Mesenchymal stem cell (in vitro differentiated cells and primary cell): ENCODE data around the gene BEAN1.

Experiments
- DNase-seq: peaks from one replicate; pipeline ENCODE4 v3.0.0-alpha.2; 2013
- H2AFZ ChIP-seq: one replicate; pipeline ENCODE4 v1.6.1; 2013; ENCODE audit warnings: low read depth, mild to moderate bottlenecking, control low read depth, inconsistent platforms, low read length, moderate library complexity
- H2AK5ac ChIP-seq: 2 replicates; pipeline ENCODE4 v1.6.1; 2013; ENCODE audit warnings: low read length, moderate library complexity, mild to moderate bottlenecking, inconsistent platforms; ENCODE audit not compliant: severe bottlenecking
- H2BK120ac ChIP-seq: one replicate; pipeline ENCODE4 v1.6.1; 2013; ENCODE audit warnings: low read depth, mild to moderate bottlenecking, inconsistent platforms, low read length, moderate library complexity
- H2BK12ac ChIP-seq, 2 experiments: one replicate each; pipeline ENCODE4 v1.6.1; 2013; ENCODE audit warnings: inconsistent platforms in 2 of 2, low read length in 2 of 2, mild to moderate bottlenecking in 2 of 2, moderate library complexity in 2 of 2, control low read depth in 1 of 2
- H2BK15ac ChIP-seq: one replicate; pipeline ENCODE4 v1.6.1; 2013; ENCODE audit warnings: mild to moderate bottlenecking, low read depth, inconsistent platforms; ENCODE audit not compliant: poor library complexity, severe bottlenecking
- H2BK5ac ChIP-seq: 2 replicates; pipeline ENCODE4 v1.6.1; 2013; ENCODE audit warnings: low read depth, mild to moderate bottlenecking, low read length, control low read depth, inconsistent platforms; ENCODE audit not compliant: poor library complexity, severe bottlenecking
- H3K14ac ChIP-seq, 2 experiments: one replicate each; pipeline ENCODE4 v1.6.1; 2013; ENCODE audit warnings: inconsistent platforms in 2 of 2, low read length in 2 of 2, control low read depth in 1 of 2, mild to moderate bottlenecking in 1 of 2, moderate library complexity in 1 of 2
- H3K18ac ChIP-seq, 2 experiments: one replicate each; pipeline ENCODE4 v1.6.1; 2013; ENCODE audit warnings: inconsistent platforms in 2 of 2, low read length in 2 of 2, control low read depth in 1 of 2, low read depth in 1 of 2, mild to moderate bottlenecking in 1 of 2
- H3K23ac ChIP-seq, 2 experiments: one replicate each; pipeline ENCODE4 v1.6.1; 2013; ENCODE audit warnings: inconsistent platforms in 2 of 2, low read length in 2 of 2, mild to moderate bottlenecking in 2 of 2, moderate library complexity in 2 of 2, control low read depth in 1 of 2
- H3K27ac ChIP-seq: 2 replicates; pipeline ENCODE4 v1.5.1; 2013; ENCODE audit warnings: mild to moderate bottlenecking, moderate library complexity, low read length, control low read depth, inconsistent platforms; ENCODE audit not compliant: poor library complexity, severe bottlenecking
- H3K27me3 ChIP-seq, 2 experiments: 2 replicates each; pipeline versions ENCODE4 v1.6.1 to v1.7.0; 2013; ENCODE audit warnings: low read length in 2 of 2, mild to moderate bottlenecking in 2 of 2, moderate library complexity in 2 of 2, control low read depth in 1 of 2, inconsistent platforms in 1 of 2; ENCODE audit not compliant: control insufficient read depth in 1 of 2, insufficient read depth in 1 of 2
- H3K36me3 ChIP-seq, 2 experiments: 2 replicates each; pipeline versions ENCODE4 v1.6.1 to v1.7.0; 2013; ENCODE audit warnings: low read length in 2 of 2, control low read depth in 1 of 2, inconsistent platforms in 1 of 2, low read depth in 1 of 2, mild to moderate bottlenecking in 1 of 2; ENCODE audit not compliant: insufficient read depth in 2 of 2, control insufficient read depth in 1 of 2
- H3K4ac ChIP-seq, 2 experiments: one replicate each; pipeline ENCODE4 v1.6.1; 2013; ENCODE audit warnings: inconsistent platforms in 2 of 2, low read length in 2 of 2, mild to moderate bottlenecking in 2 of 2, moderate library complexity in 2 of 2, control low read depth in 1 of 2, low read depth in 1 of 2
- H3K4me1 ChIP-seq: 2 replicates; pipeline ENCODE4 v1.6.1; 2013; ENCODE audit warnings: low read depth, low read length, control low read depth; ENCODE audit not compliant: control insufficient read depth, insufficient read depth
- H3K4me2 ChIP-seq: 2 replicates; pipeline ENCODE4 v1.6.1; 2013; ENCODE audit warnings: low read length, mild to moderate bottlenecking, inconsistent platforms; ENCODE audit not compliant: poor library complexity, severe bottlenecking
- H3K4me3 ChIP-seq, 2 experiments: 2 replicates each; pipeline versions ENCODE4 v1.5.1 to v1.7.0; 2013; ENCODE audit warnings: low read length in 2 of 2, mild to moderate bottlenecking in 2 of 2, control low read depth in 1 of 2, low read depth in 1 of 2; ENCODE audit not compliant: insufficient read depth in 1 of 2
- H3K79me1 ChIP-seq: replicated peaks from 2 replicates; pipeline ENCODE4 v1.6.1; 2013; ENCODE audit warnings: mild to moderate bottlenecking, control low read depth, low read length, inconsistent platforms; ENCODE audit not compliant: poor library complexity, severe bottlenecking
- H3K9ac ChIP-seq: 2 replicates; pipeline ENCODE4 v1.7.0; 2013; ENCODE audit warnings: mild to moderate bottlenecking, low read length, moderate library complexity
- H3K9me3 ChIP-seq: 2 replicates; pipeline ENCODE4 v1.7.0; 2013; ENCODE audit warnings: mild to moderate bottlenecking, low read length; ENCODE audit not compliant: control insufficient read depth
- H4K8ac ChIP-seq: one replicate; pipeline ENCODE4 v1.6.1; 2013; ENCODE audit warnings: inconsistent platforms, mild to moderate bottlenecking, low read length, moderate library complexity
- H4K91ac ChIP-seq: one replicate; pipeline ENCODE4 v1.6.1; 2013; ENCODE audit warnings: mild to moderate bottlenecking, low read length, inconsistent platforms
- WGBS: methylation state at CpG from one replicate; pipeline ENCODE4 v1.1.7; 2013; ENCODE audit warnings: mixed read lengths; 5-methylcytosine and 5-hydroxymethylcytosine counted together

The BEAN1 gene

GRCh38 chr16:66486773-66487579 is 59.9 kb downstream of the BEAN1 start:
- Histone ChIP-seq H2AFZ (peak overlapping the region; percentile 0), H3K23ac (no peak overlapping the region), H2AK5ac (peak overlapping the region; percentile 49), H3K4ac (peak overlapping the region in 1 of 2 experiments; percentile 6), H2BK120ac (no peak overlapping the region), H3K27ac (peak overlapping the region; percentile 73), H3K4me1 (peaks cover 36% of the 10 kb centered on the region), H3K4me3 (no peak overlapping the region), H3K36me3 (no peaks in the 10 kb centered on the region), H4K8ac (peak overlapping the region; percentile 21), H2BK12ac (peak overlapping the region in 1 of 2 experiments; percentile 16), H3K9ac (peak overlapping the region; percentile 57), H3K9me3 (no peaks in the 10 kb centered on the region), H3K4me2 (no peak overlapping the region), H3K14ac (no peak overlapping the region), H4K91ac (no peak overlapping the region), H2BK5ac (no peak overlapping the region), H2BK15ac (peak overlapping the region; percentile 31), H3K18ac (peak overlapping the region in 1 of 2 experiments; percentile 35), H3K27me3 (no peaks in the 10 kb centered on the region), H3K79me1 (no peaks in the 10 kb centered on the region)
- 96% methylated on average over 3 of the region's 3 CpGs for WGBS
- DNase-seq, result peak; percentile 59

GRCh38 chr16:66487580-66488275 is 60.6 kb downstream of the BEAN1 start:
- Histone ChIP-seq H4K8ac (peak overlapping the region; percentile 50), H3K4me1 (peaks cover 36% of the 10 kb centered on the region), H2BK120ac (no peak overlapping the region), H2AFZ (no peak overlapping the region), H4K91ac (no peak overlapping the region), H3K23ac (no peak overlapping the region), H3K27me3 (no peaks in the 10 kb centered on the region), H2BK5ac (no peak overlapping the region), H3K79me1 (no peaks in the 10 kb centered on the region), H3K4me3 (no peak overlapping the region), H3K36me3 (peaks cover 0 to under 1% of the 10 kb centered on the region in 2 experiments), H2AK5ac (peak overlapping the region; percentile 49), H2BK15ac (peak overlapping the region; percentile 28), H3K4me2 (no peak overlapping the region), H3K27ac (peak overlapping the region; percentile 73), H3K9me3 (no peaks in the 10 kb centered on the region), H3K14ac (peak overlapping the region in 1 of 2 experiments; percentile 59), H2BK12ac (peak overlapping the region in 1 of 2 experiments; percentile 18), H3K18ac (no peak overlapping the region), H3K4ac (no peak overlapping the region), H3K9ac (peak overlapping the region; percentile 57)
- 84% methylated on average over 5 of the region's 5 CpGs for WGBS
- no peak for DNase-seq

DNA sequence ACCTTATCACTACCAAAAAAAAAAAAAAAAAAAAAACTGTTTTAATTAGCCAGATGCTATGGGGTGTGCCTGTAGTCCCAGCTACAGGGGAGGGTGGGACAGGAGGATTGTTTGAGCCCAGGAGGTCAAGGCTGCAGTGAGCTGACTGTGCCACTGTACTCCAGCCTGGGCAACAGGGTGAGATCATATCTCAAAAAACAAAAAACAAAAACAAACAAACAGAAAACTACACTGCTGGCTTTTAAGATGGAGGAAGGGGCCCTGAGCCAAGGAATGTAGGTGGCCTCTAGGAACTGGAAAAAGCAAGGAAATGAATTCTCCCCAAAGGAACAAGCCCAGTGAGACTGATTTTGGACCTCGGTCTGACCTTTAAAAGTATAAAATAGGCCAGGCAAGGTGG is 61.4 kb downstream of the BEAN1 start:
- no peak overlapping the region for H3K9ac ChIP-seq
- no peak overlapping the region for H2BK12ac ChIP-seq
- H3K4me2 ChIP-seq, result no peak overlapping the region
- H3K4me1 ChIP-seq, result peaks cover 37% of the 10 kb centered on the region
- DNase-seq, result no peak
- H2BK120ac ChIP-seq, result no peak overlapping the region
- no peak overlapping the region for H3K4ac ChIP-seq
- H2AK5ac ChIP-seq, result peak overlapping the region; percentile 49
- H3K27me3 ChIP-seq, result no peaks in the 10 kb centered on the region
- no peak overlapping the region for H3K18ac ChIP-seq
- H3K4me3 ChIP-seq, result no peak overlapping the region
- H3K9me3 ChIP-seq, result no peaks in the 10 kb centered on the region
- H2AFZ ChIP-seq, result no peak overlapping the region
- no peak overlapping the region for H4K8ac ChIP-seq
- H2BK15ac ChIP-seq, result peak overlapping the region; percentile 58
- H3K36me3 ChIP-seq, result peaks cover 0 to 9% of the 10 kb centered on the region in 2 experiments
- H3K79me1 ChIP-seq, result no peaks in the 10 kb centered on the region
- no peak overlapping the region for H3K23ac ChIP-seq
- H2BK5ac ChIP-seq, result no peak overlapping the region
- WGBS, result 100% methylated on average over 1 of the region's 1 CpG
- H4K91ac ChIP-seq, result no peak overlapping the region
- no peak overlapping the region for H3K27ac ChIP-seq
- H3K14ac ChIP-seq, result no peak overlapping the region

- no peak overlapping the region for H3K14ac ChIP-seq
- DNase-seq, result no peak
- H3K23ac ChIP-seq, result no peak overlapping the region
- H2BK15ac ChIP-seq, result no peak overlapping the region
- H2BK12ac ChIP-seq, result no peak overlapping the region
- H3K18ac ChIP-seq, result no peak overlapping the region
- H3K9ac ChIP-seq, result no peak overlapping the region
- H3K4me3 ChIP-seq, result no peak overlapping the region
- H2AFZ ChIP-seq, result no peak overlapping the region
- H3K36me3 ChIP-seq, result peaks cover 0 to 18% of the 10 kb centered on the region in 2 experiments
- 84% methylated on average over 2 of the region's 2 CpGs for WGBS
- H3K27me3 ChIP-seq, result no peaks in the 10 kb centered on the region
- H2BK120ac ChIP-seq, result no peak overlapping the region
- H2AK5ac ChIP-seq, result peak overlapping the region; percentile 72
- H4K8ac ChIP-seq, result no peak overlapping the region
- H4K91ac ChIP-seq, result no peak overlapping the region
- no peak overlapping the region for H3K27ac ChIP-seq
- peaks cover 31% of the 10 kb centered on the region for H3K4me1 ChIP-seq
- H3K79me1 ChIP-seq, result no peaks in the 10 kb centered on the region
- H2BK5ac ChIP-seq, result no peak overlapping the region
- no peaks in the 10 kb centered on the region for H3K9me3 ChIP-seq
- H3K4me2 ChIP-seq, result no peak overlapping the region
- H3K4ac ChIP-seq, result no peak overlapping the region
Measured at GRCh38 chr16:66489385-66489784, 62.3 kb downstream of the BEAN1 start.
